ENCODE data around the gene CDY2B.
"Not testable (repeated sequence)": the region's sequence is repeated elsewhere in the genome, so short reads cannot be mapped to it uniquely, and the experiment has no call there.

- not testable (repeated sequence) for TF ChIP-seq POLR2AphosphoS5 (IDR thresholded peaks at IDR 0.05; ENCODE audit: low read depth, low read length); POLR2A (IDR thresholded peaks at IDR 0.05; ENCODE audit: low read depth, low read length); TAF1 (IDR thresholded peaks at IDR 0.05; ENCODE audit: borderline replicate concordance, low read depth, low read length)
Observed at GRCh38 chrY:17832149-17832548, 47.9 kb downstream of the CDY2B start.
